ENCODE data around the gene MATCAP1. TPM values are rescaled to one million over a fixed set of nuclear protein-coding genes. Genes with fewer than 3 reads are reported as not detected.

MATCAP1 gene
- total RNA-seq, 1 donor from 2014 or later, result 5.8 TPM

GRCh38 chr16:67141391-67141790 is 42.4 kb downstream of the MATCAP1 start:
- TF ChIP-seq CTCF (IDR thresholded peaks at IDR 0.05; ENCODE audit: insufficient read depth, low read length, severe bottlenecking), result no peak
- no peak overlapping the region for H3K4me3 ChIP-seq (ENCODE audit: low read depth, low read length)
- H3K36me3 ChIP-seq (ENCODE audit: control insufficient read depth, insufficient read depth, low read length), result peaks cover 30% of the 10 kb centered on the region
- DNase-seq (ENCODE audit: low read depth) (no peak), FAIRE-seq (no peak)
- H3K27me3 ChIP-seq (ENCODE audit: control insufficient read depth, insufficient read depth, low read length), result no peaks in the 10 kb centered on the region

- DNase-seq (ENCODE audit: low read depth) (no peak), FAIRE-seq (no peak)
- H3K36me3 ChIP-seq (ENCODE audit: control insufficient read depth, insufficient read depth, low read length), result peaks cover 24% of the 10 kb centered on the region
- H3K27me3 ChIP-seq (ENCODE audit: control insufficient read depth, insufficient read depth, low read length), result no peaks in the 10 kb centered on the region
- no peak for TF ChIP-seq CTCF (IDR thresholded peaks at IDR 0.05; ENCODE audit: insufficient read depth, low read length, severe bottlenecking)
- no peak overlapping the region for H3K4me3 ChIP-seq (ENCODE audit: low read depth, low read length)
These were observed 46.2 kb downstream of the MATCAP1 start for GRCh38 chr16:67137605-67138004.

- H3K36me3 ChIP-seq (ENCODE audit: control insufficient read depth, insufficient read depth, low read length), result peaks cover 13% of the 10 kb centered on the region
- H3K27me3 ChIP-seq (ENCODE audit: control insufficient read depth, insufficient read depth, low read length), result no peaks in the 10 kb centered on the region
- DNase-seq (ENCODE audit: low read depth) (no peak), FAIRE-seq (no peak)
- TF ChIP-seq CTCF (IDR thresholded peaks at IDR 0.05; ENCODE audit: insufficient read depth, low read length, severe bottlenecking), result no peak
- no peak overlapping the region for H3K4me3 ChIP-seq (ENCODE audit: low read depth, low read length)
These were observed 54.3 kb downstream of the MATCAP1 start for GRCh38 chr16:67129422-67129821.

- H3K27me3 ChIP-seq (ENCODE audit: control insufficient read depth, insufficient read depth, low read length), result no peaks in the 10 kb centered on the region
- TF ChIP-seq CTCF (IDR thresholded peaks at IDR 0.05; ENCODE audit: insufficient read depth, low read length, severe bottlenecking), result no peak
- no peak overlapping the region for H3K4me3 ChIP-seq (ENCODE audit: low read depth, low read length)
- DNase-seq (ENCODE audit: low read depth), result no peak
- FAIRE-seq, result no peak
- peaks cover 11% of the 10 kb centered on the region for H3K36me3 ChIP-seq (ENCODE audit: control insufficient read depth, insufficient read depth, low read length)
These were observed 54.9 kb downstream of the MATCAP1 start for GRCh38 chr16:67128887-67129286.

- FAIRE-seq (no peak), DNase-seq (ENCODE audit: low read depth) (no peak)
- Histone ChIP-seq H3K36me3 (ENCODE audit: control insufficient read depth, insufficient read depth, low read length) (peaks cover 11% of the 10 kb centered on the region), H3K27me3 (ENCODE audit: control insufficient read depth, insufficient read depth, low read length) (no peaks in the 10 kb centered on the region), H3K4me3 (ENCODE audit: low read depth, low read length) (no peak overlapping the region)
- no peak for TF ChIP-seq CTCF (IDR thresholded peaks at IDR 0.05; ENCODE audit: insufficient read depth, low read length, severe bottlenecking)
These were observed 55.3 kb downstream of the MATCAP1 start for GRCh38 chr16:67128417-67128816.

Other genes with a start within 250 kb of the MATCAP1 start
- gene CIAO2B, start 249.6 kb downstream of the MATCAP1 start, total RNA-seq, result 227 and 333 TPM in 2 replicates
- gene CES2, start 248.4 kb downstream of the MATCAP1 start, total RNA-seq, result 78.2 and 434 TPM in 2 replicates
- 1.6 and 6.3 TPM in 2 replicates for gene CES3, start 222.7 kb downstream of the MATCAP1 start, total RNA-seq
- gene CES4A, start 195.4 kb downstream of the MATCAP1 start, total RNA-seq, result 1.1 and 1.5 TPM in 2 replicates
- gene CBFB, start 154.8 kb downstream of the MATCAP1 start, total RNA-seq, result 101 and 121 TPM in 2 replicates
- 7.6 and 16.3 TPM in 2 replicates for gene PHAF1, start 74.0 kb downstream of the MATCAP1 start, total RNA-seq
- gene B3GNT9, start 33.0 kb downstream of the MATCAP1 start, total RNA-seq, result 8.7 and 11.4 TPM in 2 replicates
- 31.9 and 35.8 TPM in 2 replicates for gene TRADD, start 24.1 kb downstream of the MATCAP1 start, total RNA-seq
- 4.1 and 4.5 TPM in 2 replicates for gene FBXL8, start 24.0 kb downstream of the MATCAP1 start, total RNA-seq
- 3.7 and 8.1 TPM in 2 replicates for gene HSF4, start 19.2 kb downstream of the MATCAP1 start, total RNA-seq
- 28.2 and 37.8 TPM in 2 replicates for gene NOL3, start 13.4 kb downstream of the MATCAP1 start, total RNA-seq
- not detected in 2 replicates for gene EXOC3L1, start 6.2 kb upstream of the MATCAP1 start, total RNA-seq
- gene E2F4, start 8.2 kb upstream of the MATCAP1 start, total RNA-seq, result 47.1 and 47.6 TPM in 2 replicates
- 25.6 and 44.0 TPM in 2 replicates for gene ELMO3, start 15.2 kb upstream of the MATCAP1 start, total RNA-seq
- 35.1 and 56.9 TPM in 2 replicates for gene TMEM208, start 43.2 kb upstream of the MATCAP1 start, total RNA-seq
- gene FHOD1, start 63.5 kb upstream of the MATCAP1 start, total RNA-seq, result 2.0 and 2.6 TPM in 2 replicates
- 0.26 TPM in 2 replicates for gene SLC9A5, start 65.0 kb upstream of the MATCAP1 start, total RNA-seq
- 8.2 and 11.6 TPM in 2 replicates for gene PLEKHG4, start 95.6 kb upstream of the MATCAP1 start, total RNA-seq
- gene KCTD19, start 142.8 kb upstream of the MATCAP1 start, total RNA-seq, result not detected in 2 replicates
- gene LRRC36, start 142.9 kb upstream of the MATCAP1 start, total RNA-seq, result not detected in 2 replicates
- gene TPPP3, start 209.5 kb upstream of the MATCAP1 start, total RNA-seq, result 0.13 TPM in 1 of 2 replicates, not detected in the other
- 1.8 and 4.1 TPM in 2 replicates for gene ZDHHC1, start 232.5 kb upstream of the MATCAP1 start, total RNA-seq
- 2.1 and 2.3 TPM in 2 replicates for gene HSD11B2, start 247.2 kb upstream of the MATCAP1 start, total RNA-seq